ENCODE data around the gene C12orf57.

GRCh38 chr12:6936194-6936635 is 7.6 kb upstream of the C12orf57 start:
- TF ChIP-seq POLR2AphosphoS5 (IDR thresholded peaks at IDR 0.05; ENCODE audit: low read depth) = no peak
- no peak for TF ChIP-seq CTCF (IDR thresholded peaks at IDR 0.05; ENCODE audit: insufficient read depth, low read length)
- no peak for TF ChIP-seq GABPA (IDR thresholded peaks at IDR 0.05; ENCODE audit: low read depth)
- TF ChIP-seq REST (IDR thresholded peaks at IDR 0.05; ENCODE audit: insufficient replicate concordance, low read depth) = no peak
